OCI-LY7 (cell line): ENCODE data around the gene ANO6. TPM values are rescaled to one million over a fixed set of nuclear protein-coding genes. Genes with fewer than 3 reads are reported as not detected.

Source experiments
- BruUV-seq: library from RNA; stranded (reverse); fragments of 400-500 nt; replicated peaks from 2 replicates; lab custom pipeline; 2021; lab: Mats Ljungman, UMichigan
- CTCF ChIA-PET: fragments of 300-600 bp; sonication (Branson Sonifier 250); formaldehyde crosslinking; loops from one replicate; lab custom pipeline; 2022; ENCODE audit warnings: antibody characterized with exemption; ENCODE audit not compliant: unreplicated experiment; lab: Charles Lee
- POLR2A ChIA-PET: fragments of 300-600 bp; sonication (Branson Sonifier 250); formaldehyde crosslinking; loops from one replicate; lab custom pipeline; 2022; ENCODE audit warnings: antibody characterized with exemption; lab: Charles Lee
- DNase-seq: peaks from one replicate; pipeline ENCODE4 v3.0.0-alpha.2; 2015; ENCODE audit warnings: low spot score
- H2AFZ ChIP-seq: fragments of 200-600 bp; sonication (generic), shearing (Covaris generic); 2 replicates; pipeline ENCODE4 v1.6.1; 2014; ENCODE audit warnings: mild to moderate bottlenecking, antibody characterized with exemption, low read length, moderate library complexity
- H3K27ac ChIP-seq: fragments of 200-600 bp; sonication (generic); 2 replicates; pipeline ENCODE4 v1.5.1; 2014; ENCODE audit warnings: mixed run types, low read depth, mild to moderate bottlenecking, moderate library complexity, low read length, inconsistent platforms; ENCODE audit not compliant: poor library complexity, severe bottlenecking
- H3K36me3 ChIP-seq: fragments of 200-600 bp; sonication (generic); 2 replicates; pipeline ENCODE4 v1.6.1; 2014; ENCODE audit warnings: mild to moderate bottlenecking, antibody characterized with exemption, low read length, moderate library complexity, mixed read lengths; ENCODE audit not compliant: insufficient read depth
- H3K4me1 ChIP-seq: fragments of 200-600 bp; sonication (generic); 2 replicates; pipeline ENCODE4 v1.5.1; 2014; ENCODE audit warnings: mild to moderate bottlenecking, low read length; ENCODE audit not compliant: insufficient read depth, poor library complexity, severe bottlenecking
- H3K4me2 ChIP-seq: fragments of 200-600 bp; sonication (generic); 2 replicates; pipeline ENCODE4 v1.6.1; 2014; ENCODE audit warnings: mild to moderate bottlenecking, low read length
- H3K4me3 ChIP-seq: fragments of 200-600 bp; sonication (generic); 2 replicates; pipeline ENCODE4 v1.5.1; 2014; ENCODE audit warnings: mild to moderate bottlenecking, low read depth, low read length; ENCODE audit not compliant: poor library complexity, severe bottlenecking
- H3K79me2 ChIP-seq: fragments of 200-600 bp; sonication (generic); 2 replicates; pipeline ENCODE4 v1.6.1; 2016; ENCODE audit warnings: low read depth, mild to moderate bottlenecking, low read length, moderate library complexity, mixed read lengths; ENCODE audit not compliant: insufficient read depth
- H3K9me2 ChIP-seq: fragments of 200-600 bp; sonication (generic); 2 replicates; pipeline ENCODE4 v1.6.1; 2016; ENCODE audit warnings: mild to moderate bottlenecking, low read length, mixed read lengths; ENCODE audit not compliant: insufficient read depth
- H3K9me3 ChIP-seq: fragments of 200-600 bp; sonication (generic); 2 replicates; pipeline ENCODE4 v1.6.1; 2014; ENCODE audit warnings: mild to moderate bottlenecking, mixed run types, low read length, mixed read lengths
- H4K20me1 ChIP-seq: fragments of 200-600 bp; sonication (generic); 2 replicates; pipeline ENCODE4 v1.6.1; 2014; ENCODE audit warnings: mild to moderate bottlenecking, antibody characterized with exemption, low read length, moderate library complexity, mixed read lengths; ENCODE audit not compliant: insufficient read depth
- EZH2phosphoT487 ChIP-seq: fragments of 200-600 bp; sonication (generic); IDR thresholded peaks from 2 replicates; pipeline ENCODE4 v1.6.1; 2018; ENCODE audit warnings: low read depth, borderline replicate concordance, mild to moderate bottlenecking, mixed run types, antibody characterized with exemption, low read length, moderate library complexity, mixed read lengths
- intact Hi-C: fragments of 100-400 bp; cut with micrococcal nuclease; formaldehyde crosslinking; loops from one replicate; pipeline ENCODE4 v1.10.0; 2022; ENCODE audit not compliant: unreplicated experiment
- total RNA-seq, 2 experiments: library from RNA; depleted of rRNA in 1 of 2; stranded (reverse); fragments of >200 nt in 1 of 2; shearing (Covaris generic) in 1 of 2; gene quantifications; 2 replicates each; pipeline ENCODE4 v1.2.3, GENCODE V29; 2014 to 2022
- TF ChIP-seq, protein P1 (sequence below): fragments of 200-600 bp; sonication (generic); conservative IDR thresholded peaks from 2 replicates; pipeline ENCODE4 v1.5.1; 2014; ENCODE audit warnings: mild to moderate bottlenecking, antibody characterized with exemption, low read length, moderate library complexity, mixed read lengths

The ANO6 gene
- total RNA-seq, 2 experiments from 2014 or later: 15.0 to 17.7 TPM

DNA sequence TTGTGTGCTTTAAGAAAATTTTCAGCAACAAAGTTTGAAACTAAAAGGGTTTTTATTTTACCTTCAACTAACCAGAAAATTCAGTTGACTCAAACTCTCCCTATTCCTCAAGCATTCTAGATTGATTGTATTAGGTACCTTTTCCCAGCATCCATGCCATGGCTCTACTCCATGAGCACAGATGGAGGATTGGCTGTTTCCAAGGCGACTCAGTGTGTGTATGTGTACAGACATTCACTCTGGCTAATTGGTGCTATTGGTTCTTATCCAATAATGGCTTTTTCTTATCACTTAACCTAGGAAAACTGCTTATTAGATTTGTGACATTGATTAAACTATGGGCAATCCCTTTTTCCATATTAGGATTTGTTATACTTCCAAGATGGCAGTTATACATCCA is 202.6 kb downstream of the ANO6 start:
- Histone ChIP-seq H3K36me3 (no peaks in the 10 kb centered on the region; the same call in 1 of the 2 replicates), H3K9me2 (no peaks in the 10 kb centered on the region), H3K79me2 (no peaks in the 10 kb centered on the region), H2AFZ (no peak overlapping the region), H3K4me2 (no peak overlapping the region), H3K4me1 (no peaks in the 10 kb centered on the region), H4K20me1 (no peaks in the 10 kb centered on the region), H3K4me3 (no peak overlapping the region), H3K27ac (no peak overlapping the region), H3K9me3 (no peaks in the 10 kb centered on the region)
- no peak for TF ChIP-seq EZH2phosphoT487
- TF ChIP-seq, protein P1, sequence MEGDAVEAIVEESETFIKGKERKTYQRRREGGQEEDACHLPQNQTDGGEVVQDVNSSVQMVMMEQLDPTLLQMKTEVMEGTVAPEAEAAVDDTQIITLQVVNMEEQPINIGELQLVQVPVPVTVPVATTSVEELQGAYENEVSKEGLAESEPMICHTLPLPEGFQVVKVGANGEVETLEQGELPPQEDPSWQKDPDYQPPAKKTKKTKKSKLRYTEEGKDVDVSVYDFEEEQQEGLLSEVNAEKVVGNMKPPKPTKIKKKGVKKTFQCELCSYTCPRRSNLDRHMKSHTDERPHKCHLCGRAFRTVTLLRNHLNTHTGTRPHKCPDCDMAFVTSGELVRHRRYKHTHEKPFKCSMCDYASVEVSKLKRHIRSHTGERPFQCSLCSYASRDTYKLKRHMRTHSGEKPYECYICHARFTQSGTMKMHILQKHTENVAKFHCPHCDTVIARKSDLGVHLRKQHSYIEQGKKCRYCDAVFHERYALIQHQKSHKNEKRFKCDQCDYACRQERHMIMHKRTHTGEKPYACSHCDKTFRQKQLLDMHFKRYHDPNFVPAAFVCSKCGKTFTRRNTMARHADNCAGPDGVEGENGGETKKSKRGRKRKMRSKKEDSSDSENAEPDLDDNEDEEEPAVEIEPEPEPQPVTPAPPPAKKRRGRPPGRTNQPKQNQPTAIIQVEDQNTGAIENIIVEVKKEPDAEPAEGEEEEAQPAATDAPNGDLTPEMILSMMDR: no peak
- ChIA-PET POLR2A (interaction anchor here (0.6 kb wide), 1 partner anchor 42 kb away, joined by 3 read pairs; no protein-coding TSS in a partner anchor), CTCF (no interaction called here)
- intact Hi-C loops: no loop called here
- DNase-seq: no peak
- BruUV-seq: no TSS peak

DNA sequence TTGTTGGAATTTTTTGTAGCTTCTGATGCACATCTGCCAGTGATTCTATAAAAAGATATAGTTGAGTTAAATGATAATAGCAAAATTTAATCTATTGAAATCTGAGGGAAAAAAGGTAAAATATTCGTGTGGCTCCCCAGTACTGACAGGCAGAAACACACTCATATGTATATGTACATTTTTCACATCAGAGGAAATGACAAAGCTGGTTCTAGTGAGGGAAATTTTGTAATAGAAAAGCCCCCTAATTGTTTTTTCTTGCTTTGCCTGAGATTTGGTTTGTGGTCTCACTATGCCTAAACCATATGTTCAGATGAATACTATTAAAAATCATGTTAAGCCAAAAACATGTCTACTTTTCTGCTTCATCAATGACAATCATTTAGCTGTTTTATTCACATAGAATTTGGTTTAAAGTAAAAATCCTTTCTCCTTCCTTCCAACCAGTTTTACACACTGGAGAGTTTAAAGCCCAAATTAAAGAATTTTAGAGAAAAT is 203.5 kb downstream of the ANO6 start:
- no peaks in the 10 kb centered on the region for H3K9me2 ChIP-seq
- ChIA-PET CTCF (no interaction called here), POLR2A (interaction anchor here (0.6 kb wide), 1 partner anchor 43 kb away, joined by 3 read pairs; no protein-coding TSS in a partner anchor)
- no peaks in the 10 kb centered on the region for H3K9me3 ChIP-seq
- H3K4me1 ChIP-seq: no peaks in the 10 kb centered on the region
- H3K36me3 ChIP-seq: no peaks in the 10 kb centered on the region; the same call in 1 of the 2 replicates
- no peak overlapping the region for H2AFZ ChIP-seq
- no TSS peak for BruUV-seq
- H3K4me3 ChIP-seq: no peak overlapping the region
- H3K27ac ChIP-seq: no peak overlapping the region
- no peak for TF ChIP-seq EZH2phosphoT487
- TF ChIP-seq, protein P1: no peak
- H4K20me1 ChIP-seq: no peaks in the 10 kb centered on the region
- intact Hi-C loops: no loop called here
- H3K79me2 ChIP-seq: no peaks in the 10 kb centered on the region
- DNase-seq: no peak
- H3K4me2 ChIP-seq: no peak overlapping the region

DNA sequence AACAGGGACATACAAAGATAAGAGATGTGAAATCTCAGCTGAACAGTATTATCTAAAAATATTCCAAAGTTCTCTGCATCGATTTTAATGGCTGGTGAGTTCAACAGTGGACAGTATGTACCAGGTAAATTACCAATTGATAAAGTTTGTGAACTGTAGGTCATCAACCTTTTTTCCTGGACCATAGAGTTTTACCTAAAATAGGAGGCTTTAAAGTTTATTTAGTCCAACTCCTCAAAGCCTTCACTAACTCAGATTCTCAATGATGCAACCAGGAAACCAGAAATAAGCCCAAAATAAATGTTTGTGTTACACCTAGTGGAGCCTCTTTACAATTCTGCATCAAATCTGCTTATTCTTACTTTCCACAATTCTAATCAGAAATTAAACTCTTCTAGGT is 205.8 kb downstream of the ANO6 start:
- no peaks in the 10 kb centered on the region for H3K36me3 ChIP-seq
- BruUV-seq: no TSS peak

More for the DNA sequence above, 205.8 kb downstream of the ANO6 start:
- Histone ChIP-seq H3K9me3 (no peaks in the 10 kb centered on the region), H2AFZ (no peak overlapping the region), H3K79me2 (no peaks in the 10 kb centered on the region), H4K20me1 (no peaks in the 10 kb centered on the region), H3K4me3 (no peak overlapping the region), H3K4me1 (no peaks in the 10 kb centered on the region), H3K4me2 (no peak overlapping the region), H3K27ac (no peak overlapping the region), H3K9me2 (no peaks in the 10 kb centered on the region)
- CTCF ChIA-PET: no interaction called here
- intact Hi-C loops: no loop called here
- no peak for DNase-seq
- TF ChIP-seq, protein P1: no peak
- TF ChIP-seq EZH2phosphoT487: no peak
- POLR2A ChIA-PET: interaction anchor here (1.4 kb wide), 1 partner anchor 11 kb away, joined by 3 read pairs; no protein-coding TSS in a partner anchor
